ENCODE measurements around the gene PRKAG2. TPM values are rescaled to one million over a fixed set of nuclear protein-coding genes. Genes with fewer than 3 reads are reported as not detected.

Gene PRKAG2
- total and polyA plus RNA-seq, 4 donors = 17.5 to 33.3 (median 23.9) TPM

GRCh38 chr7:151792086-151792485, 84.8 kb downstream of the PRKAG2 start:
- TF ChIP-seq, protein P1, sequence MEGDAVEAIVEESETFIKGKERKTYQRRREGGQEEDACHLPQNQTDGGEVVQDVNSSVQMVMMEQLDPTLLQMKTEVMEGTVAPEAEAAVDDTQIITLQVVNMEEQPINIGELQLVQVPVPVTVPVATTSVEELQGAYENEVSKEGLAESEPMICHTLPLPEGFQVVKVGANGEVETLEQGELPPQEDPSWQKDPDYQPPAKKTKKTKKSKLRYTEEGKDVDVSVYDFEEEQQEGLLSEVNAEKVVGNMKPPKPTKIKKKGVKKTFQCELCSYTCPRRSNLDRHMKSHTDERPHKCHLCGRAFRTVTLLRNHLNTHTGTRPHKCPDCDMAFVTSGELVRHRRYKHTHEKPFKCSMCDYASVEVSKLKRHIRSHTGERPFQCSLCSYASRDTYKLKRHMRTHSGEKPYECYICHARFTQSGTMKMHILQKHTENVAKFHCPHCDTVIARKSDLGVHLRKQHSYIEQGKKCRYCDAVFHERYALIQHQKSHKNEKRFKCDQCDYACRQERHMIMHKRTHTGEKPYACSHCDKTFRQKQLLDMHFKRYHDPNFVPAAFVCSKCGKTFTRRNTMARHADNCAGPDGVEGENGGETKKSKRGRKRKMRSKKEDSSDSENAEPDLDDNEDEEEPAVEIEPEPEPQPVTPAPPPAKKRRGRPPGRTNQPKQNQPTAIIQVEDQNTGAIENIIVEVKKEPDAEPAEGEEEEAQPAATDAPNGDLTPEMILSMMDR (IDR thresholded peaks at IDR 0.05; ENCODE audit: control extremely low read depth, extremely low read depth) = no peak
- H3K4me3 ChIP-seq = no peak overlapping the region
- H3K9me3 ChIP-seq (ENCODE audit: control insufficient read depth in 4 of 4, insufficient read depth in 3 of 4, low read length in 3 of 4) = no peaks in the 10 kb centered on the region
- H3K4me1 ChIP-seq (ENCODE audit: control insufficient read depth in 5 of 5, insufficient read depth in 5 of 5, low read length in 5 of 5) = peaks cover 0 to 32% (median 10%) of the 10 kb centered on the region in 5 donors
- no peak overlapping the region for H3K27ac ChIP-seq (ENCODE audit: low read depth in 1 of 2, low read length in 1 of 2)
- ATAC-seq (ENCODE audit: insufficient read depth, low FRiP score) = no peak
- no peaks in the 10 kb centered on the region for H3K36me3 ChIP-seq (ENCODE audit: control insufficient read depth in 4 of 4, insufficient read depth in 4 of 4, low read length in 4 of 4)
- no peak for DNase-seq
- no peaks in the 10 kb centered on the region for H3K27me3 ChIP-seq (ENCODE audit: control insufficient read depth in 3 of 3, insufficient read depth in 3 of 3, low read length in 2 of 3)
- WGBS, 2 donors = 88 to 95% methylated on average over 2 of the region's 2 CpGs
- H3K9ac ChIP-seq (ENCODE audit: insufficient read depth in 1 of 2, low read length in 2 of 2) = no peak overlapping the region

DNA sequence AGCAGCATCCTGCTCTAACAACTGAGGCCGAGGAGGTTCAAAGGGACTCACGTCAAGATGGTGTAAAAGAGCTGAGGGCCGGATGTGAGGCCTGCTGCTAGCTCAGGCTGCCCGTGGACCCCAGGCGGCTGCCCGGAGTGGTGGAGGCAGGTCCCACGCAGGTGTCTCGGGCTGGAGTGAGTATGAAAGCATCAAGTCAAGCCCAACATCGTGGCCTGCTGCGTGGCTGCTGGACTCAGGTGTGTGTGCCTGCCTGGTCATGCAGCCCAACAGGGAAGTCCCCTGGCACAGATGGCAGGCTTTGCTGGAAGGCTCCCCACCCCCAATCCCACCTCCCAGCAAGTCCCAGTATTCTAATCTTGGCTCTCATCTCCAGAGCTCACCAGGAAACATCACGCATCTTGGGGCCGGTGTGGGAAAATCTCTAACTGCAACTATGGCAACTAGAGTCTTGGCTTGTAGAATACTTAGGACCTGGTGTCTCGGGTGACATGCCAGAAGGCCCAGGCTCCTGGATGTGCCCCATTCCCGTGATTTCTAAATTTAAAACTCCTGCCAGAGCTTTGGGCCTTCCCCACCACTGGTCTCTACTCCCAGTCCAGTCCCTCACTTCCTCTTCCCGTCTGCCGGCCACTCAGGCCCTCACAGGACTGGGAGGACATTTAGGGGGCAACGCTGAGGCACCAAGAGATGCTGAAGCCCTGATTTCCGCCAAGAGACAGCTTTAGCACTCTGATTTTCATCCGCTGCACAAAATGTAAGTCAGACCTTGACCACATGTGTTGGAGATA, 85.9 kb downstream of the PRKAG2 start:
- Histone ChIP-seq H3K36me3 (ENCODE audit: control insufficient read depth in 4 of 4, insufficient read depth in 4 of 4, low read length in 4 of 4) (no peaks in the 10 kb centered on the region), H3K9me3 (ENCODE audit: control insufficient read depth in 4 of 4, insufficient read depth in 3 of 4, low read length in 3 of 4) (no peaks in the 10 kb centered on the region), H3K27me3 (ENCODE audit: control insufficient read depth in 3 of 3, insufficient read depth in 3 of 3, low read length in 2 of 3) (no peaks in the 10 kb centered on the region), H3K9ac (ENCODE audit: insufficient read depth in 1 of 2, low read length in 2 of 2) (no peak overlapping the region), H3K27ac (ENCODE audit: low read depth in 1 of 2, low read length in 1 of 2) (no peak overlapping the region), H3K4me3 (no peak overlapping the region), H3K4me1 (ENCODE audit: control insufficient read depth in 5 of 5, insufficient read depth in 5 of 5, low read length in 5 of 5) (peaks cover 0 to 22% (median under 1%) of the 10 kb centered on the region in 5 donors)
- no peak for DNase-seq
- 82 to 88% methylated on average over 19 of the region's 19 CpGs for WGBS, 2 donors
- TF ChIP-seq, protein P1 (IDR thresholded peaks at IDR 0.05; ENCODE audit: control extremely low read depth, extremely low read depth) = no peak
- ATAC-seq (ENCODE audit: insufficient read depth, low FRiP score) = no peak

- Histone ChIP-seq H3K27me3 (ENCODE audit: control insufficient read depth in 3 of 3, insufficient read depth in 3 of 3, low read length in 2 of 3) (no peaks in the 10 kb centered on the region), H3K4me1 (ENCODE audit: control insufficient read depth in 5 of 5, insufficient read depth in 5 of 5, low read length in 5 of 5) (peaks cover 0 to 21% (median 0%) of the 10 kb centered on the region in 5 donors), H3K9me3 (ENCODE audit: control insufficient read depth in 4 of 4, insufficient read depth in 3 of 4, low read length in 3 of 4) (no peaks in the 10 kb centered on the region), H3K36me3 (ENCODE audit: control insufficient read depth in 4 of 4, insufficient read depth in 4 of 4, low read length in 4 of 4) (no peaks in the 10 kb centered on the region), H3K9ac (ENCODE audit: insufficient read depth in 1 of 2, low read length in 2 of 2) (no peak overlapping the region), H3K27ac (ENCODE audit: low read depth in 1 of 2, low read length in 1 of 2) (no peak overlapping the region), H3K4me3 (no peak overlapping the region)
- DNase-seq (no peak), ATAC-seq (ENCODE audit: insufficient read depth, low FRiP score) (no peak)
- WGBS, 2 donors = 90 to 93% methylated on average over 11 of the region's 11 CpGs
- TF ChIP-seq, protein P1 (IDR thresholded peaks at IDR 0.05; ENCODE audit: control extremely low read depth, extremely low read depth) = no peak
Observed at GRCh38 chr7:151790095-151790829, 86.7 kb downstream of the PRKAG2 start.
